ENCODE results near the gene P2RY2.

Gene P2RY2

DNA sequence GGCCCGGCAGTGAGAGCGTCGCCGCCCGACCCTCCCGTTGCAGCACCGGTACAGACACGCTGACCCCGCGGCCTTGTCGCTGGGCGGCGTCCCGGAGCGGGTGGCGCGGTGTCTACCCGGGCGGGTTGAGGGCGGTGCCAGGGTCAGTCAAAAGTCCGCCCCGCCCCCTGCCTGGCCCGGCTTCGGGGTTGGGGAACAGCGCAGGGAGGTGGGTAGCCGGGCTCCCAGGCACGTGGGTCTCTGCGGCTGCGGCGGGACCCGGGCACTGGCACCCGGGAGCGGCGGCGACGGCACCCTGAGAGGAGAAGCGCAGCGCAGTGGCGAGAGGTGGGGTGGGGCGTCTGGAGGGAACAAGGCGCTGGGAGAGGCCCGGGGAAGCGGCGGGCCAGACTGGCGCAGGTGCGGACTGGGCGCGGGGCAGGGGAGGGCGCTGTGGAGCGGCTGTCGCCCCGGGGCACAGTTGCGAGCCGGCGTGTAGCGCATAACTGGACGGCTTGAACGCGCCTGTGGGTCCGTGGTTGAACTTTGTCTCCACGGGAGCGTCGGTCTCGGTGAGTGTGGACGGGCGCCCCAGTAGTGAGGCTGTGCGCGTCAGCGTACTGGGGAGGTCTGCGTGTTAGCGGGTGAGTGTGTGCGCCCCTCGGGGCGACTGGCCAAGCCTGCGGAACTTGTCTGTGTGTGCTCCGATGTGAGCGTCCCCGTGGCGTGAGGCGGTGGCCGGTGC lies at the start of gene P2RY2:
Gene P2RY2, plus strand, starts transcription at position 176 of the 724 bp plus-strand sequence. CDS start 15,879 bp downstream, outside the sequence.
- H4K20me1 ChIP-seq, result no peaks in the 10 kb centered on the region; a peak in 4 of 22 replicates
- no peak for TF ChIP-seq Cebpa-rat (IDR thresholded peaks at IDR 0.05)
- peaks cover 12 to 34% (median 26%) of the 10 kb centered on the region in 10 experiments for H3K4me1 ChIP-seq
- H3K4me2 ChIP-seq, result peak within 1 kb of the TSS; percentile 29 to 94 (median 71)
- peaks cover 0 to 10% (median 0%) of the 10 kb centered on the region in 11 experiments; a peak in 2 of 22 replicates for H3K9me3 ChIP-seq (replicated peaks in 1 of 11)
- H3K27me3 ChIP-seq, result peaks cover 38 to 50% (median 49%) of the 10 kb centered on the region in 11 experiments
- H3K4me3 ChIP-seq, result peak within 1 kb of the TSS in 9 of 10 experiments; percentile 30 to 61 (median 43); a peak in 17 of 20 replicates
- H3K9ac ChIP-seq, result peak within 1 kb of the TSS in 6 of 11 experiments; percentile 21 to 44 (median 32); a peak in 7 of 22 replicates
- H3K36me3 ChIP-seq, result no peaks in the 10 kb centered on the region
- H3K27ac ChIP-seq, result no peak within 1 kb of the TSS

DNA sequence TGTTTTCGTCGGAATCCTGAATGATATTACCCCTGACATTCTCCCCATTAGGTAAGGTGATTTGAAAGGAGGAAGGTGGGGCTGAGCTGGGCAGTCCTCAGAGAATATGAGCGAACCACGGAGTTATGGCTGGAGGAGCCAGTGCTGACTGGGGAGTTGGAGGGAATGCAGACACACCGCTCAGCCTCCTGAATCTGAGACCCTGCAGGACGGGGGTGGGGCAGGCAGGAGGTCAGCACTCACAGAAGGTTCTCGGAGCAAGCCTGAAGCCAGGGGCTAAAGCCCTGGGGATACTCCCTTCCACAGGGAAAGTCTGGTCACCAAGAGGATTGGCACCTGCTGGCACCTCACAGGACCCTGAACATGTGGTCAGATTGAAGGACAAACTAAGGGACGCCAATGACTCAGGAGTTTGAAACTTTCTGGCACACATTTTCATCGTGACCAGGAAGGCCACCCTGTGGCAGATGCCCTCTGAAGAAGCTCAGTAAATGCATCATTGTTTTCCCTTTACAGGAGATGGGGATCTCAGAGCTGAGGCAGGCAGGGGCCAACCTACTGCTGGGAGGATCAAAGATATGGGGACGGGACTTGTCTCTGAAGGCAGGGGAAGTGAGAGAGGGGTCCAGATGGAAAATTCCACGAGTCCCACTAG lies 49.0 kb upstream of the P2RY2 start:
- no peak for TF ChIP-seq Cebpa-rat (IDR thresholded peaks at IDR 0.05)
- Histone ChIP-seq H3K4me1 (peaks cover 15 to 46% (median 24%) of the 10 kb centered on the region in 10 experiments), H3K9me3 (replicated peaks in 1 of 11) (no peaks in the 10 kb centered on the region), H3K27ac (no peak overlapping the region), H3K9ac (no peak overlapping the region), H3K36me3 (no peaks in the 10 kb centered on the region), H3K27me3 (no peaks in the 10 kb centered on the region), H3K4me2 (no peak overlapping the region), H3K4me3 (no peak overlapping the region), H4K20me1 (no peaks in the 10 kb centered on the region)

DNA sequence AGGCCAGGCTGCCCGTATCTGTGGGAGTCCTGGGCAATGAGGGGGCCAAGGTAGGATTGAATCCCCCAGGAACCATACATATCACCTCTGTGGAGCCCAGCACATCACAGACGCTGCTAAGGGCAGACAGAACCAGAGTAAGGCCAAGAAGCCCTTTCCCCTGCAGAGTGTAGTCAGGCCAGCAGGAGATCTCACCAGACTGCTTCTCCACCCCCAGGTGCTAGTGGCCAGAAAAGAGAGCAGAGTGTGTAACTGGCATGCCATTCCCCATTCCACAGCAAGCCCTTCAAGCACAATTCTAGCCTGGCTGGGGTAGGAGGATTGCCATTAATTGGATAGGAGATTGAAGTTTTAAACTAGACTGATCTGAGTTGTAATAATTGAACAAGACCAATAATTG lies 47.9 kb upstream of the P2RY2 start:
- Histone ChIP-seq H3K4me2 (no peak overlapping the region), H3K27ac (no peak overlapping the region; a peak in 1 of 22 replicates), H3K9me3 (replicated peaks in 1 of 11) (no peaks in the 10 kb centered on the region), H3K36me3 (no peaks in the 10 kb centered on the region), H3K4me1 (peaks cover 18 to 38% (median 26%) of the 10 kb centered on the region in 10 experiments), H3K9ac (no peak overlapping the region), H3K27me3 (no peaks in the 10 kb centered on the region), H3K4me3 (no peak overlapping the region), H4K20me1 (no peaks in the 10 kb centered on the region)
- TF ChIP-seq Cebpa-rat (IDR thresholded peaks at IDR 0.05), result no peak

DNA sequence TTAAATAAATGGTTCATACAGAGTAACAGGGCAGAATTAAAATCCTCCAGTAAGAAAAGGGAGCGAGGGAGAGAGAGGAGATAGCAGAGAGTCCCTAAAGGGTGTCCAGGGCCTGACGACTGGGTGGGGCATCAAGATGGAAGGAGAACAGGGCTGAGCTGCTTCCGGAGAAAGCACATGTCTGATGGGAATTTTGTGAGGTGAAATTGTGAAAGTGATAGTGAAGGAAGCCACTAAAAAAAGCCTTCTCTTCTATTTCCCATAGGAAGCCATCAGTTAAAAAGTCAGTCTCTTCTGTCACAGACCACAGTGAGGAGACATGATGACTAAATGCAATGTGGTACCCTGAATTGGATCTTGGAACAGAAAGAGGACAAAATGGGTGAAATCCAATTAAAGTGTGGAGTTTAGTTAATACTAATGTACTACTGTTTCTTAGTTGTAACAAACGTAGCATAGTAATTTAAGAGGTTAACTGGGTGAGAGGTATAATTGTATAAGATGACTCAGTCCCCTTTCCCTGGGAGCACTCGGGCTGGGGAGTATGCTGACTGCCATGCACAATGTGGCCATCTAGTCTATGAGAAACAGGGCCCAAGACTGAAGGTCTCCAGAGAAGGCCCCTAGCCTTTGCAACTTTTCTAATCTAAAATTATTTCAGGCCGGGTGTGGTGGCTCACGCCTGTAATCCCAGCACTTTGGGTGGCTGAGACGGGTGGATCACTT lies 46.5 kb upstream of the P2RY2 start:
- Histone ChIP-seq H3K4me1 (peaks cover 28 to 49% (median 36%) of the 10 kb centered on the region in 10 experiments), H4K20me1 (no peaks in the 10 kb centered on the region), H3K36me3 (no peaks in the 10 kb centered on the region), H3K27me3 (no peaks in the 10 kb centered on the region), H3K27ac (no peak overlapping the region), H3K9ac (no peak overlapping the region), H3K4me3 (no peak overlapping the region), H3K4me2 (peak overlapping the region in 8 of 11 experiments; percentile 3 to 53 (median 32); a peak in 10 of 22 replicates), H3K9me3 (replicated peaks in 1 of 11) (no peaks in the 10 kb centered on the region)
- no peak for TF ChIP-seq Cebpa-rat (IDR thresholded peaks at IDR 0.05)

DNA sequence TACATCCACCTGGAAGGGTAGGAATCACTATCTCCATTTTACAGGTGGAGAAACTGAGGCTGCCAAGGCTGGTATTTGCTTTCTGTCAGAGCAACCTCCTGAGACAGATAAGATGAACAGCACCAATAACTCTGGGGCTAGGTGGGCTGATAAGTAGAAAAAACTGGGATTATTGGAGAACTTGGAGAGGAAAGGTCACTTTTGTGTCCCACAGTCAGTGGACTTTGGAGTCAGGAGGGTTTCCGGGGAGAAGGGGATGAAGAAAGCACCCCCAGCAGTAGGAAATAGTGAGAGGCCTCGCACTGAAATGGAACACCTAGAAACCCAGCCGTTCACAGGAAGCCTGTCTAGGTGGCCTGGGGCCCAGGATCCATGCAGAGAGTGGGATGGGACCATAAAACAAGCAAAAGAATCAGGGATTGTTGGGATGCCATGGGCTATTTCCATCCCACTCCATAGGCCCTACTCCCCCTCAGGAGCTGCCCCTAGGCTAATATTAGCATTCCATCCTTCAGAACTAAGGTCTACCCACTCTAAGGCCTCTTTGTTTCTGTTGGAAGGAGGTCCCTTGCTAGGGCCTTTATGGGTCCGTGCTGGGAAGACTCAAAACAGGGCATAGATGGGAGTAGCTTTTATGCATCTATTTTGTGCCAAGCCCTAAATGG lies 45.0 kb upstream of the P2RY2 start:
- Histone ChIP-seq H4K20me1 (no peaks in the 10 kb centered on the region), H3K36me3 (no peaks in the 10 kb centered on the region), H3K4me1 (peaks cover 41 to 54% (median 46%) of the 10 kb centered on the region in 10 experiments), H3K27me3 (no peaks in the 10 kb centered on the region), H3K27ac (no peak overlapping the region), H3K9me3 (replicated peaks in 1 of 11) (no peaks in the 10 kb centered on the region), H3K4me2 (peak overlapping the region in 7 of 11 experiments; percentile 8 to 55 (median 34); a peak in 8 of 22 replicates), H3K4me3 (no peak overlapping the region), H3K9ac (no peak overlapping the region)
- no peak for TF ChIP-seq Cebpa-rat (IDR thresholded peaks at IDR 0.05)

DNA sequence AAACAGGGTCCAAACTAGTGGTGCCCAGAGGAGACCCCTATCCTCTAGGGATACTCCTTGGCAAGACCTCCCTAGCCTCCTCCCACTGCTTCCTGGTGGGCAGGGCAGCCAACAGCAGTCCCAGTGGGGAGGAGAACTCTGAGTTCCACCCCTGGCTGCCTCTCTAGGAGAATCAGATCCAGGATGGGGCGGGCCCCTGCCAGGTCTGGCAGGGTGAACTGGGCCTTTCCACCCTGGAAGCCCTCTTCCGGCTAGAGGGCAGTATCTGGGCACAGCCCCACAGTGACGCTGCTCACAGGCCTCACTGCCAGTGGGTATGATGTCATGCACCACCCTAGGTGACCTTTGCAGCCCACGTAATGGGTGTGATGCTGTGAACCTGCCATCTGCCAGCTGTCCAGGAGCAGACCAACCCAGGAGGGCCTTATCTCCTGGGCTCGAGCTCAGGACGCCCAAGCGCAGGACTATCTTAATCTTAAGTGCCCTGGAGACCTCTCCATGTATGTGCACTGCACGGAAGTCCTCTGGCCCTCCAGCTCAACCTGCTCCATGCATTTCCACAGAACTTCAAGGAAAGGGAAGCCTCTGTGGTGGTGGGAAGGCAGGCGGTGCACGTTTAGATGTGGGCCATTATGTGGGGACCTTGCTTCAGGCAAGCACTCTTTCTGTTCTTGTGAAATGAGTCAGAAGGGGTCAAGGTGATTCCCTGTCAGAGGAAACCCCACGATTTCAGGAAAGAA lies 44.2 kb upstream of the P2RY2 start:
- H3K4me2 ChIP-seq, result peak overlapping the region; percentile 8 to 55 (median 28); a peak in 16 of 22 replicates
- H3K27ac ChIP-seq, result no peak overlapping the region; a peak in 1 of 22 replicates
- no peaks in the 10 kb centered on the region for H3K9me3 ChIP-seq (replicated peaks in 1 of 11)
- H3K4me3 ChIP-seq, result no peak overlapping the region
- no peak overlapping the region for H3K9ac ChIP-seq
- peaks cover 41 to 54% (median 46%) of the 10 kb centered on the region in 10 experiments for H3K4me1 ChIP-seq
- no peaks in the 10 kb centered on the region for H3K36me3 ChIP-seq
- H3K27me3 ChIP-seq, result no peaks in the 10 kb centered on the region
- TF ChIP-seq Cebpa-rat (IDR thresholded peaks at IDR 0.05), result no peak
- no peaks in the 10 kb centered on the region for H4K20me1 ChIP-seq

DNA sequence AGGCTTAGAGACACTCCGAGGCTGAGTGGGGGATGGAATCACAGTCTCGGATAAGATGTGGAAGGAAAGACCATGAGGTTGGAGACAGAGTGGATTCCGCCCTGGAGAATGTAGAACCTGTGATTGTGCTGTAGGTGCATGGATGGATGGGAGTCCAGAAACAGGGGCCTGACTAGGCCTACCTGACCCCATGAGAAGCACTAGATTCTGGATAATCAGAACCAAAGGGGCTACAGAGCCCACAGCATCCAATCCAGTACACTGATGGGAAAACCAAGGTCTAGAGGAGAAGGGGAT lies 43.6 kb upstream of the P2RY2 start:
- H3K4me1 ChIP-seq, result peaks cover 41 to 52% (median 46%) of the 10 kb centered on the region in 10 experiments
- no peak for TF ChIP-seq Cebpa-rat (IDR thresholded peaks at IDR 0.05)

DNA sequence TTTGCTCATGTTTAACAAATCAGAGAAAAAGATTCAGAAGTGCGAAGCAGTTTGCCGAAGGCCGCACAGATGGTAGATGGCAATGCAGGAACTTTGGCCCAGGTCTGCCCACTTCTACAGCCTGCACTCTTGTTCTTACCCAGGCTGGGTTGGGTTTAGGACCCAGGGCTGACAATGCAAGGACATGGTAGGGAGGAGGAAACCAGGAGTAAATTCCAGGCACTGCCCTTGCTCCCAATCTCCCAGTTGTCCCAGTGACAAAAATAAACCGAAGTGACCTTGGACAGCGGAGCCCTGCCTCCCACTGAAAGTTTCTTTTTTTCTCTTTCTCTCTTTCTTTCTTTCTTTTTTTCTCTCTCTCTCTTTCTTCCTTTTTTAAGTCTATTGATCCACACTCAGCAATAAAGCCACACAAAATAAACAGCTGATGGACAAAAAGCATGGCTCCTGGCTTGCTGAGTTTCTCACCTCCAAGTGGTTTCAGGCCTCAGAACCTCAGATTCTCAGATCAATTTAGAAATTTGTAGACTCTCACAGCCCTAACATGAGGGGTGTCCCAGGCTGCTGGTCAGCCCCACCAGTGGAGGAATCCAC lies 42.4 kb upstream of the P2RY2 start:
- Histone ChIP-seq H3K36me3 (no peaks in the 10 kb centered on the region), H3K27ac (no peak overlapping the region; a peak in 1 of 22 replicates), H4K20me1 (no peaks in the 10 kb centered on the region), H3K27me3 (no peaks in the 10 kb centered on the region), H3K9me3 (replicated peaks in 1 of 11) (no peaks in the 10 kb centered on the region), H3K4me3 (no peak overlapping the region), H3K9ac (no peak overlapping the region), H3K4me1 (peaks cover 41 to 49% (median 45%) of the 10 kb centered on the region in 10 experiments), H3K4me2 (peak overlapping the region; percentile 0 to 81 (median 40); a peak in 15 of 22 replicates)
- no peak for TF ChIP-seq Cebpa-rat (IDR thresholded peaks at IDR 0.05)

More for the DNA sequence above, 43.6 kb upstream of the P2RY2 start:
- H3K9me3 ChIP-seq (replicated peaks in 1 of 11), result no peaks in the 10 kb centered on the region
- no peak overlapping the region for H3K4me2 ChIP-seq
- H3K36me3 ChIP-seq, result no peaks in the 10 kb centered on the region
- no peak overlapping the region for H3K4me3 ChIP-seq
- no peaks in the 10 kb centered on the region for H4K20me1 ChIP-seq
- H3K27me3 ChIP-seq, result no peaks in the 10 kb centered on the region
- no peak overlapping the region for H3K9ac ChIP-seq
- no peak overlapping the region for H3K27ac ChIP-seq
